ENCODE results near the gene SPSB4. TPM values are rescaled to one million over a fixed set of nuclear protein-coding genes. Genes with fewer than 3 reads are reported as not detected.

SPSB4 gene
- total and polyA plus RNA-seq, 2 of the 8 experiments (the other 6 are each of a cell fraction or from before 2014, with no cell fraction given), result 15.1 to 17.2 TPM

DNA sequence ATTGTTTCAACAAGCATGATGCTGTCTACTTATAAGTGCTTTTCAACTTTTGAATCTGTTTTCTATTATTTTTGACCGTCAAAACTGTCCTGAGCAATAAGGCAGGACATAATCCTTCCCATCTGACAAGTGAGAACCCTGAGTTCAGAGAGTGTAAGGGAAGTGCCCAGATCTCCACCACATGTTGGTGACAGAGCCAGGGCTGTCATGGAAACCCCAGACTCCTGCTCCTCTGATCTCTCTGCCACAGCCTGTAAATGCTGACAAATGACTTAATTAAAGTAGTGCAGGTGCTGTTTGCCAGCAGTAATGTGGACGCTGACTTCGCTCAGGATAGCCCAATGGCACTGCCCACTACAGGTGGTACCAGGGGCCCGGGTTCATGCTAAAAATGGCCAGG, 40.3 kb downstream of the SPSB4 start (continued):
- TF ChIP-seq, protein P1, sequence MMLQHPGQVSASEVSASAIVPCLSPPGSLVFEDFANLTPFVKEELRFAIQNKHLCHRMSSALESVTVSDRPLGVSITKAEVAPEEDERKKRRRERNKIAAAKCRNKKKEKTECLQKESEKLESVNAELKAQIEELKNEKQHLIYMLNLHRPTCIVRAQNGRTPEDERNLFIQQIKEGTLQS (IDR thresholded peaks at IDR 0.05; ENCODE audit: insufficient read depth, low read depth, low read length), result no peak
- TF ChIP-seq RXRA (IDR thresholded peaks at IDR 0.05; ENCODE audit: insufficient read depth, low read depth, low read length), result no peak
- no peak for TF ChIP-seq KDM5A (IDR thresholded peaks at IDR 0.05; ENCODE audit: low read length)
- no peak for TF ChIP-seq CBX8 (IDR thresholded peaks at IDR 0.05; ENCODE audit: borderline replicate concordance, low read depth, low read length)
- TF ChIP-seq CTBP2 (IDR thresholded peaks at IDR 0.05; ENCODE audit: borderline replicate concordance, insufficient read depth, insufficient read length, low read length), result no peak

All from H1 (cell line).